H1 (cell line): ENCODE measurements around the gene MGAT5B. TPM values are rescaled to one million over a fixed set of nuclear protein-coding genes. Genes with fewer than 3 reads are reported as not detected.

ENCODE experiments used
- CTCF ChIA-PET: fragments of 300-600 bp; sonication (Branson Sonifier 250); formaldehyde crosslinking; loops from one replicate; lab custom pipeline; 2021; ENCODE audit not compliant: partially characterized antibody; lab: Charles Lee
- POLR2A ChIA-PET: fragments of 300-600 bp; sonication (Branson Sonifier 250); formaldehyde crosslinking; loops from one replicate; lab custom pipeline; 2021; ENCODE audit warnings: inconsistent platforms; ENCODE audit not compliant: partially characterized antibody; lab: Charles Lee
- DNase-seq, 2 experiments: peaks; one replicate each; pipeline versions ENCODE4 v3.0.0 to v3.0.0-alpha.2; 2010 to 2022; ENCODE audit warnings: low spot score in 2 of 2, low read depth in 1 of 2, mixed read lengths in 1 of 2
- FAIRE-seq: peaks from 2 replicates; lab custom pipeline; 2011; peaks lifted over from hg19 to GRCh38; lab: Jason Lieb, UNC
- H2AFZ ChIP-seq: 2 replicates; pipeline ENCODE4 v1.8.1; 2012; ENCODE audit warnings: low read length, inconsistent platforms
- H2AK5ac ChIP-seq: 2 replicates; pipeline ENCODE4 v1.6.1; 2013; ENCODE audit warnings: low read depth, low read length
- H2BK120ac ChIP-seq: replicated peaks from 2 replicates; pipeline ENCODE3; 2013; ENCODE audit warnings: low read depth, low read length, inconsistent platforms
- H2BK12ac ChIP-seq: 2 replicates; pipeline ENCODE4 v1.6.1; 2013; ENCODE audit warnings: low read depth, low read length
- H2BK15ac ChIP-seq: 2 replicates; pipeline ENCODE4 v1.6.1; 2013; ENCODE audit warnings: low read length
- H2BK20ac ChIP-seq: 2 replicates; pipeline ENCODE4 v1.6.1; 2013; ENCODE audit warnings: low read length
- H2BK5ac ChIP-seq: 2 replicates; pipeline ENCODE4 v1.6.1; 2013; ENCODE audit warnings: low read depth, low read length
- H3K14ac ChIP-seq: 2 replicates; pipeline ENCODE4 v1.6.1; 2013; ENCODE audit warnings: inconsistent platforms; ENCODE audit not compliant: insufficient read length
- H3K18ac ChIP-seq: 2 replicates; pipeline ENCODE4 v1.6.1; 2013; ENCODE audit warnings: low read length; ENCODE audit errors: extremely low read depth
- H3K23ac ChIP-seq: 2 replicates; pipeline ENCODE4 v1.6.1; 2013; ENCODE audit warnings: inconsistent platforms; ENCODE audit not compliant: insufficient read length
- H3K23me2 ChIP-seq: 2 replicates; pipeline ENCODE4 v1.6.1; 2013; ENCODE audit warnings: low read depth, low read length
- H3K27ac ChIP-seq: 2 replicates; pipeline ENCODE4 v1.6.1; 2011; ENCODE audit warnings: low read depth, low read length, inconsistent platforms
- H3K27me3 ChIP-seq, 4 experiments: replicated peaks in 1 of 4; 1 replicate in 1 of 4; 2 replicates in 3 of 4; pipeline versions ENCODE4 v1.6.1 to v1.8.1; 2011 to 2013; ENCODE audit warnings: low read length in 3 of 4, mild to moderate bottlenecking in 3 of 4, inconsistent platforms in 2 of 4, mixed read lengths in 2 of 4, moderate library complexity in 1 of 4; ENCODE audit not compliant: control insufficient read depth in 3 of 4, insufficient read depth in 3 of 4; ENCODE audit errors: extremely low read depth in 1 of 4
- H3K36me3 ChIP-seq, 4 experiments: 2 replicates each; pipeline versions ENCODE4 v1.6.1 to v1.8.1; 2011 to 2013; ENCODE audit warnings: mild to moderate bottlenecking in 4 of 4, low read length in 3 of 4, moderate library complexity in 2 of 4, control low read depth in 1 of 4, inconsistent platforms in 1 of 4; ENCODE audit not compliant: insufficient read depth in 4 of 4, control insufficient read depth in 2 of 4
- H3K4ac ChIP-seq: replicated peaks from 2 replicates; pipeline ENCODE3; 2013; ENCODE audit warnings: low read length, low read depth, mixed read lengths, inconsistent platforms; ENCODE audit not compliant: insufficient read length
- H3K4me1 ChIP-seq, 4 experiments: replicated peaks in 1 of 4; 1 replicate in 1 of 4; 2 replicates in 3 of 4; pipeline versions ENCODE4 v1.6.1 to v1.8.1; 2011 to 2013; ENCODE audit warnings: low read length in 3 of 4, inconsistent platforms in 2 of 4, mixed read lengths in 1 of 4; ENCODE audit not compliant: insufficient read depth in 4 of 4, control insufficient read depth in 3 of 4
- H3K4me2 ChIP-seq, 2 experiments: 2 replicates each; pipeline versions ENCODE4 v1.6.1 to v1.8.1; 2011 to 2013; ENCODE audit warnings: low read depth in 2 of 2, low read length in 2 of 2, control low read depth in 1 of 2, inconsistent platforms in 1 of 2, mild to moderate bottlenecking in 1 of 2; ENCODE audit not compliant: insufficient read depth in 1 of 2
- H3K4me3 ChIP-seq, 4 experiments: fragments of 200-600, 300-600 bp in 1 of 4; sonication (generic), shearing (Covaris generic), sonication (Bioruptor Twin) in 1 of 4; 2 replicates each; pipeline versions ENCODE4 v1.5.1 to v1.8.1; 2011 to 2016; ENCODE audit warnings: low read length in 4 of 4, low read depth in 3 of 4, control low read depth in 2 of 4, inconsistent platforms in 2 of 4, mild to moderate bottlenecking in 2 of 4, mixed read lengths in 1 of 4, moderate library complexity in 1 of 4; ENCODE audit not compliant: insufficient read depth in 2 of 4; ENCODE audit errors: extremely low read depth in 1 of 4
- H3K56ac ChIP-seq: replicated peaks from 2 replicates; pipeline ENCODE3; 2013; ENCODE audit warnings: low read depth, mild to moderate bottlenecking, mixed read lengths, low read length, inconsistent platforms; ENCODE audit not compliant: insufficient read length
- H3K79me1 ChIP-seq: 2 replicates; pipeline ENCODE4 v1.6.1; 2013; ENCODE audit warnings: low read depth, low read length, control low read depth
- H3K79me2 ChIP-seq, 2 experiments: 2 replicates each; pipeline versions ENCODE4 v1.6.1 to v1.8.1; 2012 to 2013; ENCODE audit warnings: low read length in 2 of 2, mild to moderate bottlenecking in 2 of 2, inconsistent platforms in 1 of 2; ENCODE audit not compliant: insufficient read depth in 2 of 2, control insufficient read depth in 1 of 2
- H3K9ac ChIP-seq, 4 experiments: replicated peaks in 1 of 4; 1 replicate in 1 of 4; 2 replicates in 3 of 4; pipeline versions ENCODE4 v1.6.1 to v1.8.1; 2011 to 2013; ENCODE audit warnings: low read depth in 3 of 4, low read length in 3 of 4, control low read depth in 2 of 4, mild to moderate bottlenecking in 2 of 4, moderate library complexity in 2 of 4, inconsistent platforms in 1 of 4; ENCODE audit errors: extremely low read depth in 1 of 4
- H3K9me3 ChIP-seq, 2 experiments: 2 replicates each; pipeline versions ENCODE4 v1.6.1 to v1.8.1; 2012 to 2013; ENCODE audit warnings: mild to moderate bottlenecking in 2 of 2, moderate library complexity in 2 of 2, control low read depth in 1 of 2, inconsistent platforms in 1 of 2, low read depth in 1 of 2, low read length in 1 of 2, mixed read lengths in 1 of 2; ENCODE audit not compliant: insufficient read depth in 2 of 2
- H4K20me1 ChIP-seq, 2 experiments: replicated peaks in 1 of 2; 2 replicates each; pipeline versions ENCODE3 to v1.8.1; 2011 to 2013; ENCODE audit warnings: inconsistent platforms in 2 of 2, low read length in 2 of 2, mild to moderate bottlenecking in 1 of 2; ENCODE audit not compliant: insufficient read depth in 2 of 2, control insufficient read depth in 1 of 2
- H4K5ac ChIP-seq: 2 replicates; pipeline ENCODE4 v1.6.1; 2013; ENCODE audit warnings: low read length, low read depth, mixed read lengths, inconsistent platforms; ENCODE audit not compliant: insufficient read length
- H4K8ac ChIP-seq: 2 replicates; pipeline ENCODE4 v1.8.0; 2013; ENCODE audit warnings: mild to moderate bottlenecking, moderate library complexity, low read length, inconsistent platforms; ENCODE audit not compliant: insufficient read depth; ENCODE audit errors: extremely low read depth
- H4K91ac ChIP-seq: replicated peaks from 2 replicates; pipeline ENCODE3; 2013; ENCODE audit warnings: low read length, mixed read lengths, inconsistent platforms; ENCODE audit not compliant: insufficient read length
- RAD21 ChIP-seq, 2 experiments: IDR thresholded peaks in 1 of 2; conservative IDR thresholded peaks in 1 of 2; 2 replicates each; pipeline ENCODE4 v1.6.1; 2011; ENCODE audit warnings: low read depth in 2 of 2, low read length in 2 of 2, improper control_type of control experiment in 1 of 2, inconsistent platforms in 1 of 2, mild to moderate bottlenecking in 1 of 2, moderate library complexity in 1 of 2
- RNF2 ChIP-seq: fragments of 200-900, 300-1000 bp; sonication (generic); IDR thresholded peaks from 2 replicates; pipeline ENCODE4 v1.7.1; 2016; ENCODE audit warnings: borderline replicate concordance, low read depth, mild to moderate bottlenecking, antibody characterized with exemption, low read length; ENCODE audit not compliant: poor library complexity, severe bottlenecking; ENCODE audit errors: missing control alignments
- WGBS, 2 experiments: shearing (Covaris generic) in 1 of 2; methylation state at CpG; one replicate each; pipeline versions ENCODE4 v1.1.6 to v1.1.7; 2013 to 2015; ENCODE audit warnings: low lambda C conversion rate in 2 of 2, mixed read lengths in 2 of 2, inconsistent platforms in 1 of 2, low coverage in 1 of 2, missing lambda C conversion rate in 1 of 2; ENCODE audit not compliant: insufficient replicate concordance in 2 of 2, insufficient coverage in 1 of 2, insufficient read length in 1 of 2; ENCODE audit errors: extremely low coverage in 1 of 2, missing lambda C conversion rate in 1 of 2; 5-methylcytosine and 5-hydroxymethylcytosine counted together
- polyA plus RNA-seq, 7 experiments: library from polyadenylated mRNA; depleted of rRNA in 3 of 7; stranded (reverse) in 5 of 7; unstranded in 2 of 7; fragments of >200 nt in 5 of 7; fragments of 200-250 nt in 2 of 7; gene quantifications; 1 replicate in 5 of 7; 2 replicates in 1 of 7; 4 replicates in 1 of 7; pipeline versions ENCODE4 v1.2.1 to v1.2.3, GENCODE V29; 2011 to 2013; ENCODE audit warnings: missing spikeins in 2 of 7, mixed read lengths in 2 of 7
- total RNA-seq: library from RNA; stranded (reverse); fragmentation: NEBNext Ultra II Directional; extraction: Animal tissue kit (Norgen Biotek cat#: 25700); gene quantifications from 2 replicates; pipeline ENCODE4 v1.2.1, GENCODE V29; 2021
- TF ChIP-seq, protein P1 (sequence below), 3 experiments: IDR thresholded peaks; 1 replicate in 2 of 3; 2 replicates in 1 of 3; pipeline versions ENCODE4 v1.5.1 to v1.6.1; 2011; ENCODE audit warnings: low read length in 3 of 3, mild to moderate bottlenecking in 3 of 3, inconsistent platforms in 2 of 3, low read depth in 1 of 3, moderate library complexity in 1 of 3; ENCODE audit not compliant: insufficient read depth in 1 of 3; ENCODE audit errors: control extremely low read depth in 1 of 3

MGAT5B gene
- total and polyA plus RNA-seq, 2 of the 8 experiments (the other 6 are each of a cell fraction or from before 2014, with no cell fraction given), result 7.9 to 8.2 TPM

DNA sequence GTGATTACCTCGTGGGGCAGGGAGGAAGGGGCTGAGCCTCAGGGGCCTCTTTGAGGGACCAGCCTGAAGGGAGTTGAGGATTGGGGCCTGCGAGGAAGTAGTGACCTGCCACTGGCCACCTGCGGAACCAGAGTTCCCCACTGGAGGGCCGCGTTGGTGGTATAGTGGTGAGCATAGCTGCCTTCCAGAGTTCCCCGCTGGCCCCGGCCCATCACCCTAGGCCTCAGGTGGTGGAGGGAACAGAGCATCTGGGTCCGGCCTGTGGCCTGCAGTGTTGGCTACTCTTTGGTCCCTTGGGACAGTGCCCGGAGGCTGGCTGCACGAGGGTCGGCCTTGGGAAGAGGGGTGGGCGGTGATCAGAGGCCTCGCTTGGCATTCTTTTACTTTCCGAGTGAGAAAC lies 20.5 kb downstream of the MGAT5B start:
- Histone ChIP-seq H3K9ac (no peak overlapping the region), H4K5ac (no peak overlapping the region), H3K27ac (no peak overlapping the region), H3K4ac (no peak overlapping the region), H2BK20ac (no peak overlapping the region), H2AFZ (no peak overlapping the region), H3K14ac (no peak overlapping the region), H4K20me1 (peaks cover 0 to 2% of the 10 kb centered on the region in 2 experiments), H3K4me1 (peaks cover 0 to 13% (median 7%) of the 10 kb centered on the region in 4 experiments; a peak in 6 of 7 replicates), H2BK15ac (no peak overlapping the region), H3K79me2 (no peaks in the 10 kb centered on the region), H3K36me3 (no peaks in the 10 kb centered on the region), H3K4me2 (no peak overlapping the region), H2BK5ac (no peak overlapping the region), H2BK120ac (no peak overlapping the region), H2BK12ac (no peak overlapping the region), H3K79me1 (peaks cover 2% of the 10 kb centered on the region; the same call in 1 of the 2 replicates), H4K8ac (no peak overlapping the region; the same call in 1 of the 2 replicates), H2AK5ac (no peak overlapping the region), H3K4me3 (no peak overlapping the region), H3K18ac (no peak overlapping the region), H3K23me2 (no peaks in the 10 kb centered on the region), H3K23ac (no peak overlapping the region), H4K91ac (no peak overlapping the region), H3K9me3 (no peaks in the 10 kb centered on the region), H3K27me3 (no peaks in the 10 kb centered on the region), H3K56ac (no peak overlapping the region)
- POLR2A ChIA-PET, result interaction anchor here (0.8 to 0.9 kb wide), 2 partner anchors 15 to 151 kb away, joined by 3 read pairs; partner anchors contain the start of gene MFSD11
- TF ChIP-seq, protein P1, sequence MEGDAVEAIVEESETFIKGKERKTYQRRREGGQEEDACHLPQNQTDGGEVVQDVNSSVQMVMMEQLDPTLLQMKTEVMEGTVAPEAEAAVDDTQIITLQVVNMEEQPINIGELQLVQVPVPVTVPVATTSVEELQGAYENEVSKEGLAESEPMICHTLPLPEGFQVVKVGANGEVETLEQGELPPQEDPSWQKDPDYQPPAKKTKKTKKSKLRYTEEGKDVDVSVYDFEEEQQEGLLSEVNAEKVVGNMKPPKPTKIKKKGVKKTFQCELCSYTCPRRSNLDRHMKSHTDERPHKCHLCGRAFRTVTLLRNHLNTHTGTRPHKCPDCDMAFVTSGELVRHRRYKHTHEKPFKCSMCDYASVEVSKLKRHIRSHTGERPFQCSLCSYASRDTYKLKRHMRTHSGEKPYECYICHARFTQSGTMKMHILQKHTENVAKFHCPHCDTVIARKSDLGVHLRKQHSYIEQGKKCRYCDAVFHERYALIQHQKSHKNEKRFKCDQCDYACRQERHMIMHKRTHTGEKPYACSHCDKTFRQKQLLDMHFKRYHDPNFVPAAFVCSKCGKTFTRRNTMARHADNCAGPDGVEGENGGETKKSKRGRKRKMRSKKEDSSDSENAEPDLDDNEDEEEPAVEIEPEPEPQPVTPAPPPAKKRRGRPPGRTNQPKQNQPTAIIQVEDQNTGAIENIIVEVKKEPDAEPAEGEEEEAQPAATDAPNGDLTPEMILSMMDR (IDR thresholded peaks at IDR 0.05; ENCODE audit: control extremely low read depth in 1 of 3, insufficient read depth in 1 of 3, low read depth in 1 of 3, low read length in 3 of 3), result peak; percentile 65 to 71 (median 69)
- TF ChIP-seq RAD21 (IDR thresholded peaks at IDR 0.05 in 1 of 2, conservative IDR thresholded peaks at IDR 0.05 in 1 of 2; ENCODE audit: low read depth in 2 of 2, low read length in 2 of 2), result peak; percentile 59 to 68
- TF ChIP-seq RNF2, result no peak
- 84% methylated on average over 14 of the region's 14 CpGs; no CpG with 5 or more reads in 1 of the 2 experiments for WGBS, 2 experiments
- peak in 1 of 2 experiments; percentile 78 for DNase-seq
- no peak for FAIRE-seq
- CTCF ChIA-PET, result interaction anchor here (0.6 to 5.6 kb wide), 29 partner anchors 10 to 1687 kb away, joined by 3 to 35 read pairs (median 4); partner anchors contain the start of gene MGAT5B
